Sigmoid colon (tissue), 3 donors: ENCODE data around the gene SLC39A9.

ENCODE experiments used
- CTCF ChIP-seq, 4 experiments: fragments of 450-650 bp in 3 of 4; fragments of 200-600 bp in 1 of 4; IDR thresholded peaks; one replicate each; pipeline ENCODE4 v1.5.1; 2016 to 2019; ENCODE audit warnings: antibody characterized with exemption in 4 of 4, mild to moderate bottlenecking in 3 of 4, moderate library complexity in 2 of 4
- POLR2A ChIP-seq, 2 donors: fragments of 450-650 bp; IDR thresholded peaks; one replicate each; pipeline ENCODE4 v1.6.1; 2016; ENCODE audit warnings: antibody characterized with exemption in 2 of 2, mild to moderate bottlenecking in 2 of 2, moderate library complexity in 2 of 2

DNA sequence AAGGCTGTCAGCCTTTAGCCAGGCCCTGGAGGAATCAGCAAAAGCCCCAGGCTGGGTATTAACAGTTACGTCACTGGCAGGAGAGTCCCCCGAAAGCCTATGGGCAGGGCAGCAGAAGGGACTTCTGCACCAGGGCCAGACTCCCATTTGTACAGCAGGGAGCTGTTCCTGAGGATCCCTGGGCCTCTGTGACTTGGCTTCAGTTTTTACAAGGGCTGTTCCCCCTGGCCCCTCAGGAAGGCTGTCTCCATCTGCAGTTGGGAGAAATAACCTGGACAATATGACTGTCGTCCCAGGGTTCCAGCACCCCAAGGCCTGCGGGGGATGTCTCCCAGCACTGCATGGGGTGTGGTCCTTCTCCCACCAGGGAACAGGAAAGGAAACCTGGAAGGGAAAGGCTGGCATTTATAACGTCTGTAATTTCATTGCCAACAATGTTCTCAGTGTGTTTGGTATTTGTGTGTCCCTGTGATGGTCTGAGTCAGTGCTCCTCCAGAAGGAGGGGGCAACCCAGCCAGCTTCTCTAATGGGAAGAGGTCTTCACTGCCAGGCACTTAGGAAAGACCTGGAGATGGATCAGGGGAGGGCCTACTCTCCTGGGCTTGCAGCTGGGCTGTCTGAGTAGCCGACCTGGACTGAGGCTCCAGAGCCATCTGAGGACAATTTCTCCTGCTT lies 42.7 kb upstream of the SLC39A9 start:
- TF ChIP-seq CTCF (IDR thresholded peaks at IDR 0.05) = no peak
- no peak for TF ChIP-seq POLR2A (IDR thresholded peaks at IDR 0.05)
